MG63 (cell line): ENCODE results near the gene SYDE2. TPM values are rescaled to one million over a fixed set of nuclear protein-coding genes. Genes with fewer than 3 reads are reported as not detected.
"Not testable (repeated sequence)": the region's sequence is repeated elsewhere in the genome, so short reads cannot be mapped to it uniquely, and the experiment has no call there.

Experiments
- DNase-seq: peaks from one replicate; pipeline ENCODE4 v3.0.0-alpha.2; 2020
- H3K27me3 ChIP-seq: fragments of 250-450 bp; sonication (Bioruptor Pico); 2 replicates; pipeline ENCODE4 v1.5.1; 2020; ENCODE audit warnings: mild to moderate bottlenecking, moderate library complexity
- H3K36me3 ChIP-seq: fragments of 250-450 bp; sonication (Bioruptor Pico); 2 replicates; pipeline ENCODE4 v1.5.1; 2020; ENCODE audit warnings: mild to moderate bottlenecking, moderate library complexity
- H3K4me3 ChIP-seq: fragments of 250-450 bp; sonication (Bioruptor Pico); 2 replicates; pipeline ENCODE4 v1.5.1; 2020; ENCODE audit warnings: mild to moderate bottlenecking, moderate library complexity
- H3K9me3 ChIP-seq: fragments of 250-450 bp; sonication (Bioruptor Pico); 2 replicates; pipeline ENCODE4 v1.5.1; 2020; ENCODE audit warnings: mild to moderate bottlenecking, moderate library complexity
- total RNA-seq: library from RNA; depleted of rRNA; stranded (reverse); fragments of >200 nt; shearing (Covaris generic); gene quantifications from 2 replicates; pipeline ENCODE4 v1.2.3, GENCODE V29; 2014; ENCODE audit warnings: low replicate concordance; rRNA removed

The SYDE2 gene
- 1.3 and 2.8 TPM in 2 replicates for total RNA-seq

DNA sequence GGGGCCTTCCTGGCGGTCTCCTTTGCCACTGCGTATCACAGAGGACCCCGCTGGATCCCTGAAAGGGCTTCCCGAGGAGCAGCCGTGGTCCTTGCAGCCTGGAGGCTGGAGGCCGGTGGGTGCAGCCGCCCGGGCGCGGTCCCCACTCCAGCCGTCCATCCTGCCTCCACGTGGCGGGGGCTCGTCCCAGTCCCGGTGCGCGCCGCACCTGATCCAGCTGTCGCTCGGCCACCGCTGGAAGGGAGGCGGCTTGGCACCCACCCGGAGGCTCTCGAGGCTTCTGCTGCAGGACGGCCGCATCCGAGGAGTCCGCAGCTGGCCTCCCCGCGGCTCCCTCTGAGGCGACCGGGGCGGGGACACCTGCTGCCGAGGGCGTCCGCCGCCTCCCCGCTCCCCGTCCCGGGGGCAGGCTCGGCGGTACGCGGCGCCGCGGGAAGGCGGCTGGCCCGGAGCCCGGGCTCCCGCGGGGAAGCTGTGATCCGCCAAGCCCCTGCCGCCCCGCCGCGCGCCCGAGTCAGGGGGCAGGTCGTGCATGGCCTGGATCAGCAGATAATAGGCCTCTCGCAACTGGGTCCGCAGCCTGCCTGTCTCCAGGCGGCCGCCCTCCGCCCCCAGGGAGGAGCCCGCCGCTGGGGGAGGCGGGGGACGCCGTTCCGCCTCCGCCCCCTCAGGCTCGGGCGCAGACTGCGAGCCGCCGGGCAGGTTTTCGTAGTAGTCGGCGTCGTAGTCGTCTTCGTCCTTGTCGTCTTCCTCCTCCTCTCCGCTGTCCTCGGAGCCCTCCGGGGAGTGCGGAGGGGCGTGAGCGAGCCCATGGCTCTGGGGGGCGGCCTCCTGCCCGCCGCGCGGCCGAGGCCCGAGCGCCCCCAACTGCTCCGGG, at the start of gene SYDE2:
TSS of gene SYDE2 (minus strand) at position 554 of the 877 bp plus-strand sequence. CDS start at position 534, 20 bp downstream.
- DNase-seq, result peak; percentile 85
- Histone ChIP-seq H3K4me3 (peak within 1 kb of the TSS; percentile 73), H3K9me3 (no peaks in the 10 kb centered on the region), H3K36me3 (no peaks in the 10 kb centered on the region), H3K27me3 (no peaks in the 10 kb centered on the region)

DNA sequence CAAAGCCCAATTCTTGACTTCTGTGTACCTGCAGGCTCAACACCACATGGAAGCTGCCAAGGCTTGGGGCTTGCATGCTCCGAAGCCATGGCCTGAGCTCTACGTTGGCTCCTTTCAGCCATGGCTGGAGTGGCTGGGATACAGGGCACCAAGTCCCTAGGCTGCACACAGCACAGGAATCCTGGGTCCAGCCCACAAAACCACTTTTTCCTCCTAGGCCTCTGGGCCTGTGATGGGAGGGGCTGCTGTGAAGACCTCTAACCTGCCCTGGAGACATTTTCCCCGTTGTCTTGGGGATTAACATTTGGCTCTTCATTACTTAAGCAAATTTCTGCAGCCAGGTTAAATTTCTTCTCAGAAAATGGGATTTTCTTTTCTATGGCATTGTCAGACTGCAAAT, 48.2 kb upstream of the SYDE2 start:
- peaks cover 41% of the 10 kb centered on the region for H3K36me3 ChIP-seq
- not testable (repeated sequence) for H3K27me3 ChIP-seq, H3K4me3 ChIP-seq, H3K9me3 ChIP-seq, DNase-seq

GRCh38 chr1:85245891-85246290, 45.1 kb upstream of the SYDE2 start:
- no peak overlapping the region for H3K4me3 ChIP-seq
- peaks cover 10% of the 10 kb centered on the region for H3K36me3 ChIP-seq
- DNase-seq, result no peak
- H3K27me3 ChIP-seq, result no peaks in the 10 kb centered on the region
- no peaks in the 10 kb centered on the region for H3K9me3 ChIP-seq

- Histone ChIP-seq H3K9me3 (no peaks in the 10 kb centered on the region), H3K36me3 (peaks cover 6% of the 10 kb centered on the region), H3K4me3 (no peak overlapping the region), H3K27me3 (no peaks in the 10 kb centered on the region)
- DNase-seq, result peak; percentile 39
These were observed 44.6 kb upstream of the SYDE2 start for GRCh38 chr1:85245456-85245855.

DNA sequence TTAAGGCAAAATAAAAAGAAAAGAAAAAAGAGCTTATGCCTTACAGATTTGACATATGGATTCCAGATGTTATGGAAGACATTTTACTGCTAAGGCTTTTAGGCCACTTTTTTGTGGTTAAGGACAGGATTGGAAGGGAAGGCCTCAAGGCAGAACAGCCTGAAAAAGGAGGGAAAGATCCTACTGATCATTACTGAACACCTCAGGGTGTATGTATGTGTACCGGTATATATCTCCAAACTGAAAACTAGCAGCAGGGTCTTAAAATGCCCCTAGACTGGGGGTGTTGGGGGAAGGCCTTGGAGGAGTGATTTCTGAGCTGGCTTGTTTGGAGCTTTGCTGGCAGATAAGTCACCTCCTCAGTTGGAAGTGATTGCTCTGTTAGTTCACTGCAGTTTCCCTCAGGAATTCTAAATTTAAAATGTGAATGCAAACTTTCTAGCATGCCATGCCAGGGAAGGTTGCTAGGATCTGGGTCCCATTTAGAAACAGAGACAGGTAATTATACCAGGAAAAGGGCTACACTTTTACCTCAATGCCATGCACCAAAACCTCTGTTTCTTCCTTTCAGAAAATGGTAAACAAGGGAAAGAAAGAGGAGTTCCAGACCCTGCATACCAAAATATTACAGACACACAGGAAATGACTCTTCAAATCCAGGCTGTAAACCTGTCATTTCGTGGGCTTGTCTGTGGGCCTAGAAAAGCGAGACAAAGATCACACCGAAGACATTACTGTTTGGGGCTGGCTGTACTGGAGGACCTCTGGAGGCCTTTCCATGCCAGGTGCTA, 43.6 kb upstream of the SYDE2 start:
- Histone ChIP-seq H3K27me3 (no peaks in the 10 kb centered on the region), H3K9me3 (no peaks in the 10 kb centered on the region), H3K36me3 (no peaks in the 10 kb centered on the region; the same call in 1 of the 2 replicates), H3K4me3 (no peak overlapping the region)
- DNase-seq, result peak; percentile 30

- no peaks in the 10 kb centered on the region for H3K36me3 ChIP-seq
- no peaks in the 10 kb centered on the region for H3K27me3 ChIP-seq
- no peak overlapping the region for H3K4me3 ChIP-seq
- no peak for DNase-seq
- no peaks in the 10 kb centered on the region for H3K9me3 ChIP-seq
These were observed 42.6 kb upstream of the SYDE2 start for GRCh38 chr1:85243372-85243771.

DNA sequence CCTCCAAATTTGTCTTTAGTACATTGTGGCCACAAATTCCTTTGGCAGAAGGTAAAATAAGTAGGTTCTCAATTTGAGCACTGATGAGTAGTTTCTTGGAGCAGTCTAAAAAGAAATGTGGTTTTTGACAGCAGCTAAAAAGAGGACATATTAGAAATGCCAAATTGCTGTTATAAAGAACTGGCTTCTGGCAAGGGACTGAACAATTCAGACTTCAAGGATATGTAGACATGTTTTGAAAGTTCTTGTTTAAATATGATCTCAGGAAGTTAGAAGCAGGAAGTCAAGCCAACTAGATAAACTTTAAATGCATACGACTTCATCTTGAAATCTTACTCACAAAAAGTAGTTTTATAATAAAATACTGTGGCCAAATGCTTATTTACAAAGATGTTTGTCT, 39.8 kb upstream of the SYDE2 start:
- no peak for DNase-seq
- no peaks in the 10 kb centered on the region for H3K27me3 ChIP-seq
- H3K36me3 ChIP-seq, result no peaks in the 10 kb centered on the region
- no peak overlapping the region for H3K4me3 ChIP-seq
- no peaks in the 10 kb centered on the region for H3K9me3 ChIP-seq

DNA sequence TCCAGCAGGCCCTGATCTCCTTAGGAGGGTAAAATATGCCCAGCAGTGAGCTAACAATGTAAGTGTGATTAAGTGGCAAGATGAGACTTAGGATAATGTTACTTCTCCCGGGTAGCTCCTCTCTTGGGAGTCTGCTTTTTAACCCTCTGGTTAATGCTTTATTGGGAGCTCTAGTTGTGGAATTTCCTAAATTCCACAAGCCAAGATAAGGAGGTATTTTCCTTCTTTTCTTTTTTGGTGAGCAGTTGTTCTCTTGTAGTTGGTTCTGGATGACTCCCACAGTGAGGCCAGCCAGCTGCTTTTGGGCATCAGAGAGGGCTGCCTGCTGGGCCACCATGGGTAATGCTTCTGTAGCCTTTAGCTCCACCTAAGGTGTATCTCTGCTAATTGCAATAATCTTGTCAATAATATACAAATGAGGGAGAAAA, 39.4 kb upstream of the SYDE2 start:
- Histone ChIP-seq H3K36me3 (no peaks in the 10 kb centered on the region), H3K4me3 (no peak overlapping the region), H3K9me3 (no peaks in the 10 kb centered on the region), H3K27me3 (no peaks in the 10 kb centered on the region)
- peak; percentile 65 for DNase-seq

DNA sequence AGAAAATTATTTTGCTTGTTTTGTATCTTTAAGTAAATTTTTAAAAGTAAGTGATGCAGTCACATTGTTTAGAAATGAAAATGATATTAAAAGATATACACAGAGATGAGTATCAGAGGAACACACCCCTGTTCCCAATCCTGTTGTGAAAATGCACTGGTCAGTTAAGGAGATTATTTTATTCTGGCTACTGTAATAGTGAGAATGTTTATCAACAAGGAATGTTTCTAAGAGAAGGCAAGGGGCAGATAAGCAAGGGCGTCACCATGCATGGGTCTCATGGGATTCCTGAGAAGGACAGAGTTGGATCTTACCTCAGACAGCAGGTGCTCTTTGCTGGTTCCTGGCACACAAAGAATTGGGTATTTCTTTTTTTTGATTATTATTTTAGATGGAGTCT, 36.8 kb upstream of the SYDE2 start:
- DNase-seq, result no peak
- Histone ChIP-seq H3K9me3 (no peaks in the 10 kb centered on the region), H3K36me3 (no peaks in the 10 kb centered on the region), H3K4me3 (no peak overlapping the region), H3K27me3 (no peaks in the 10 kb centered on the region)

- Histone ChIP-seq H3K9me3 (no peaks in the 10 kb centered on the region), H3K36me3 (no peaks in the 10 kb centered on the region), H3K27me3 (no peaks in the 10 kb centered on the region), H3K4me3 (no peak overlapping the region)
- DNase-seq, result no peak
These were observed 29.6 kb upstream of the SYDE2 start for GRCh38 chr1:85230305-85230977.

- H3K4me3 ChIP-seq, result no peak overlapping the region
- no peak for DNase-seq
- no peaks in the 10 kb centered on the region for H3K9me3 ChIP-seq
- H3K27me3 ChIP-seq, result no peaks in the 10 kb centered on the region
- no peaks in the 10 kb centered on the region for H3K36me3 ChIP-seq
These were observed 28.8 kb upstream of the SYDE2 start for GRCh38 chr1:85229574-85230097.

DNA sequence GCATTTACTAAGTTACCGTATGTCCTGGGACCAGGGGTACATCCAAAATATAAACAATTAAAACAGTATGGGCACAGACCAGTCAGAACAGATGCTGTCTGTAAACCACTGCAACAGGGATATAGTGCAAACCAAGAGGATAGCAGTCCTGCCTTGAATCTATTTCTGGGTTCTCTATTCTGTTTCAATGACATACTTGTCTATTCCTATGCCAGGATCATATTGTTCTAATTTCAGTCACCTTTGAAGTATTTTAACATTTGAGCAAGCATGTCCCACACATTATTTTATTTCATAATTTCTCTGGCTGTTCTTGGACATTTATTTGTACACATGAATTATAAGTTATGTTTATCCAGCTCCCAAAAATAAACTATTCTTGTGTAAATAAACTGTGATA, 28.2 kb upstream of the SYDE2 start:
- no peak for DNase-seq
- no peak overlapping the region for H3K4me3 ChIP-seq
- H3K9me3 ChIP-seq, result no peaks in the 10 kb centered on the region
- H3K36me3 ChIP-seq, result no peaks in the 10 kb centered on the region
- H3K27me3 ChIP-seq, result no peaks in the 10 kb centered on the region

DNA sequence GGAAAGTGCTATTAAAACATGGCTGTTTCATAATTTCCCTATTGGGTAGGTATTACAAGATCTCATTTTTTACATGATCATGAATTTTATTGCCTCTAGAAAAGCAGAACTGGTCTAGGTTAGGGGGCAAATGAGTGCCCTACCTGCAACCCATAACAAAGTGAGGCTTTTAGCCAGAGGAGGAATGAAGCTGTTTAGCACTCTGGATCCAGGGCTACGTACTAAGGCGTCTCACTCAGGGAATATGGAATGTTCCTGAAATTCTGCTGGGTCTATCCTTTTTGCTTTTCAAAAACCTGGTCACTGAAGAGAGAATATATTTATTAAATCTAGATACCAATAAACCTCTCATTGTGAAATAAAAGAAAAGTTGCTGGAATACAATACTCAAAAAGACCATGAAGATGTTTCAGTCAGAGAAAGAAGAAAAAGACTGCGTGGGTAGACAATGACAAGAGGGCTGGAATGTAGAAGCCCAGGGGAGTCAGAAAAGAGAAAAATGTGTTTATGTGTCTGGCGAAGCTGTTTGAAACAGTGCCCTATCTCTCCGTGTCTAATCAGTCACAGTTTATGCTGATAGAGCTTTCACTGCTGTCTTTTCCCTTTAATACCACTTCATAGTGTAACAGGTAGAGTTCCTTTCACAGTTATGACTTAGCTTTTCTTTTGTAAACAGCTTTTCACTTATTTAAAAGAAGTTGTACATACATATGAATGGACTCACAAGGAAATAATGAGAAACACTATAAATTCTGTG, 25.0 kb upstream of the SYDE2 start:
- Histone ChIP-seq H3K4me3 (no peak overlapping the region), H3K36me3 (no peaks in the 10 kb centered on the region), H3K9me3 (no peaks in the 10 kb centered on the region), H3K27me3 (no peaks in the 10 kb centered on the region)
- DNase-seq, result no peak

DNA sequence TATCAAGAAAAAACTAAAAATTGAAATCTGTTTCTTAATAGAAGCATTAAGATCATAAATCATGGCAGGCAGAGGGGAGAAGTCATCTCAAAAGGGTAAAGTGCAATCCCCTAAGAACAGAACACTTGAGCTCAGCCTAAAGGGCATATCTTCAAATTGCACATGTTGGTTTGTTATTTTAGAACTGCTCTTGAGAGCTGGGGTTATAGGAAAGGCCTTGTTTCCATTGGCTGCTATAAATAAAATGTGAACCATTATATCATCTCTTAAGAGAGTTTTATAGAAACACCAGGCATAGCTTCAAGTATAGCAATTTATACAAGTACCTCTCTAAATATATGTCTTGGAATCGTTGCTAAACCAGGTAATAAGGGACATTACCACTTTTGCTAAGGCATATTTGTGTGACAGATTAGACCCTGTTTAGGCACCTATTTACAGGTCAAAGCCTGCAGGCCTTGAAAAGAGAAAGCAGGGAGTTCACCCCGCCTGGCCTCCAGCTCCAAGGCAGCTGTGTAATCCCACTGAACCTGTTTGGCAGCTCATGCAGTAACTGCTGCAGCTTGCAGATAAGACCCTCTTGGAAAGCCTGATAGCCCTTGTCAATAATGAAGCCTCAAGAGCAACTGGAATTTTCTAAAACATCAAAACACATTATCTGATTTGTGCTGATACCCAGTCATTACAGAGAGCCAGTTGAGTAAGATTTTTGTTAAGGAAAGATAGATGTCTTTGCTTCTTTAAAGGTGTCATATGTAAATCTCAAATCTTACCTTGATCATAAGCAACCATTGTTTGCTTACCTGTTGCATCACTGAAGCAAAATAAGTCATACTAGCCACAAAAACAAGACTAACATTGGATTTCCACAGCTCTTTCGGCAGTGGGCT, 24.2 kb upstream of the SYDE2 start:
- Histone ChIP-seq H3K27me3 (no peaks in the 10 kb centered on the region), H3K9me3 (no peaks in the 10 kb centered on the region)
- DNase-seq, result no peak

DNA sequence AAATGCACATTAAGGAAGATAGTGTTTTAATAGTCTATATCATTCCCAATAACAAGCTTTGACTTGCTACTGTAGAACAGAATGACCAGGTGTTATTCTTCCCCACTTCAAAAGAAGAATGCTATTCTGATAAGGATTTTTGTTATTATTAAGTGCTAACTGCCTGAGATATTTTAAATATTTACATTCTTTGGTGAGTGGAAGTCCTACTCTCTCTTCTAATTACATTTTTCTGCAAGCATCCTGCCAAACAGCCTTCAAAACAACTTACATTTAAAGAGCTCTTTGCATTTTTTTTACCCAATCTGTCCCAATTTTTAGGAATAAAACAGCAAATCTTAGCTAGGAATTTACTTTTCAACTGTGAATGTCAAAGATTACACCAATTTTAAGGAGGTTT, 23.5 kb upstream of the SYDE2 start:
- no peaks in the 10 kb centered on the region for H3K9me3 ChIP-seq
- H3K36me3 ChIP-seq, result no peaks in the 10 kb centered on the region
- no peak for DNase-seq
- no peaks in the 10 kb centered on the region for H3K27me3 ChIP-seq
- H3K4me3 ChIP-seq, result no peak overlapping the region

More for the DNA sequence above, 24.2 kb upstream of the SYDE2 start:
- no peaks in the 10 kb centered on the region for H3K36me3 ChIP-seq
- no peak overlapping the region for H3K4me3 ChIP-seq
